ENCODE data around the gene ZNF579. TPM values are rescaled to one million over a fixed set of nuclear protein-coding genes. Genes with fewer than 3 reads are reported as not detected.

Gene ZNF579
- total and polyA plus RNA-seq, 2 of the 13 experiments (the other 11 are each of a cell fraction or from before 2014, with no cell fraction given), result 2.1 to 2.9 TPM

DNA sequence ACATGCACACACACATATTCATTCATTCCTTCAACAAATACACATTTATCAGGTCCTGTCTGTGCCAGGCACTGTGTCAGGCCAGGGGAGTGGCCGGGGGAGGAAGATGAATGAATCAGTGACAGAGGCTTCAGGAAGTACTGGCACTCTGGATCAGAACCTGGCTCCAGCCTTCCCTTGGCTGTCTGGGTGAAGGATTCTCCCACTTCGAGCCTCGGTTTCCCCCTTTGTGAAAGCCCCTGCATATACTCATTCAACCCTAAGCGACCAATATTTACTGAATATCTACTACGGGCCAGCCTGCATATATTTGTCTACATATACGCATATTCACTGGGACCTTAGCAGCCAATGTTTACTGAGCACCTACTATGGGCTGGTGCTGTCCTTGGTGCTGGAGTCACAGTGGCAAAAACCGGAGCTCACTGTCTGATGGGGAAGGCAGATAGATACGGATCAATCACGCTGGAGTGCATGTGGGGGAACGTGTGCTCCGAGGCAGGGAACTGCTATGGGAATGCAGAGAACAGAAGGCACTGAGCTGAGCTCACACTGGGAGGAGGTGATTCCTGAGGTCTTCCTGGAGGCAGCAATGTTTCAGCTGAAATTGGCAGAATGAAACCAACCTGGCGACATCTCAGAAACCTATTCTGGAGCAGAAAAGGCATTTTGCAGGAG is 636 bp upstream of the ZNF579 start (continued):
- TF ChIP-seq TARDBP (CRISPR knock-in tag; IDR thresholded peaks at IDR 0.05), result no peak; the same call in 1 of the 2 replicates
- no peak for TF ChIP-seq ZNF256 (CRISPR knock-in tag; conservative IDR thresholded peaks at IDR 0.05)
- TF ChIP-seq, protein P1, sequence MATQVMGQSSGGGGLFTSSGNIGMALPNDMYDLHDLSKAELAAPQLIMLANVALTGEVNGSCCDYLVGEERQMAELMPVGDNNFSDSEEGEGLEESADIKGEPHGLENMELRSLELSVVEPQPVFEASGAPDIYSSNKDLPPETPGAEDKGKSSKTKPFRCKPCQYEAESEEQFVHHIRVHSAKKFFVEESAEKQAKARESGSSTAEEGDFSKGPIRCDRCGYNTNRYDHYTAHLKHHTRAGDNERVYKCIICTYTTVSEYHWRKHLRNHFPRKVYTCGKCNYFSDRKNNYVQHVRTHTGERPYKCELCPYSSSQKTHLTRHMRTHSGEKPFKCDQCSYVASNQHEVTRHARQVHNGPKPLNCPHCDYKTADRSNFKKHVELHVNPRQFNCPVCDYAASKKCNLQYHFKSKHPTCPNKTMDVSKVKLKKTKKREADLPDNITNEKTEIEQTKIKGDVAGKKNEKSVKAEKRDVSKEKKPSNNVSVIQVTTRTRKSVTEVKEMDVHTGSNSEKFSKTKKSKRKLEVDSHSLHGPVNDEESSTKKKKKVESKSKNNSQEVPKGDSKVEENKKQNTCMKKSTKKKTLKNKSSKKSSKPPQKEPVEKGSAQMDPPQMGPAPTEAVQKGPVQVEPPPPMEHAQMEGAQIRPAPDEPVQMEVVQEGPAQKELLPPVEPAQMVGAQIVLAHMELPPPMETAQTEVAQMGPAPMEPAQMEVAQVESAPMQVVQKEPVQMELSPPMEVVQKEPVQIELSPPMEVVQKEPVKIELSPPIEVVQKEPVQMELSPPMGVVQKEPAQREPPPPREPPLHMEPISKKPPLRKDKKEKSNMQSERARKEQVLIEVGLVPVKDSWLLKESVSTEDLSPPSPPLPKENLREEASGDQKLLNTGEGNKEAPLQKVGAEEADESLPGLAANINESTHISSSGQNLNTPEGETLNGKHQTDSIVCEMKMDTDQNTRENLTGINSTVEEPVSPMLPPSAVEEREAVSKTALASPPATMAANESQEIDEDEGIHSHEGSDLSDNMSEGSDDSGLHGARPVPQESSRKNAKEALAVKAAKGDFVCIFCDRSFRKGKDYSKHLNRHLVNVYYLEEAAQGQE (IDR thresholded peaks at IDR 0.05; ENCODE audit: borderline replicate concordance in 1 of 2, low read depth in 1 of 2, low read length in 2 of 2), result peak; percentile 95 to 99
- no peak for TF ChIP-seq FOXK2 (IDR thresholded peaks at IDR 0.05)
- peak; percentile 87 for TF ChIP-seq ZMYM3 (CRISPR knock-in tag; IDR thresholded peaks at IDR 0.05)
- peak; percentile 62; the same call in 1 of the 2 replicates for TF ChIP-seq ZNF468 (CRISPR knock-in tag; IDR thresholded peaks at IDR 0.05)
- TF ChIP-seq SIX1 (CRISPR knock-in tag; IDR thresholded peaks at IDR 0.05; ENCODE audit: borderline replicate concordance), result 0 out of 2 replicates have a peak, but pooled peaks have one; percentile 20
- TF ChIP-seq ZNF296 (CRISPR knock-in tag; conservative IDR thresholded peaks at IDR 0.05), result no peak
- no peak for TF ChIP-seq ZNF549 (CRISPR knock-in tag; IDR thresholded peaks at IDR 0.05)
- TF ChIP-seq ZNF788 (CRISPR knock-in tag; IDR thresholded peaks at IDR 0.05; ENCODE audit: borderline replicate concordance), result peak; percentile 54; the same call in 1 of the 2 replicates
- TF ChIP-seq MTF2 (CRISPR knock-in tag; IDR thresholded peaks at IDR 0.05; ENCODE audit: borderline replicate concordance), result no peak
- no peak for TF ChIP-seq ZNF136 (CRISPR knock-in tag; IDR thresholded peaks at IDR 0.05; ENCODE audit: low read depth)
- no peak for TF ChIP-seq ZC3H4 (CRISPR knock-in tag; IDR thresholded peaks at IDR 0.05; ENCODE audit: borderline replicate concordance)
- no peak for TF ChIP-seq ZNF790 (CRISPR knock-in tag; IDR thresholded peaks at IDR 0.05; ENCODE audit: borderline replicate concordance)
- TF ChIP-seq, protein P2, sequence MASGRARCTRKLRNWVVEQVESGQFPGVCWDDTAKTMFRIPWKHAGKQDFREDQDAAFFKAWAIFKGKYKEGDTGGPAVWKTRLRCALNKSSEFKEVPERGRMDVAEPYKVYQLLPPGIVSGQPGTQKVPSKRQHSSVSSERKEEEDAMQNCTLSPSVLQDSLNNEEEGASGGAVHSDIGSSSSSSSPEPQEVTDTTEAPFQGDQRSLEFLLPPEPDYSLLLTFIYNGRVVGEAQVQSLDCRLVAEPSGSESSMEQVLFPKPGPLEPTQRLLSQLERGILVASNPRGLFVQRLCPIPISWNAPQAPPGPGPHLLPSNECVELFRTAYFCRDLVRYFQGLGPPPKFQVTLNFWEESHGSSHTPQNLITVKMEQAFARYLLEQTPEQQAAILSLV (CRISPR knock-in tag; IDR thresholded peaks at IDR 0.05; ENCODE audit: borderline replicate concordance), result peak; percentile 77; the same call in 1 of the 2 replicates
- TF ChIP-seq, protein P3, sequence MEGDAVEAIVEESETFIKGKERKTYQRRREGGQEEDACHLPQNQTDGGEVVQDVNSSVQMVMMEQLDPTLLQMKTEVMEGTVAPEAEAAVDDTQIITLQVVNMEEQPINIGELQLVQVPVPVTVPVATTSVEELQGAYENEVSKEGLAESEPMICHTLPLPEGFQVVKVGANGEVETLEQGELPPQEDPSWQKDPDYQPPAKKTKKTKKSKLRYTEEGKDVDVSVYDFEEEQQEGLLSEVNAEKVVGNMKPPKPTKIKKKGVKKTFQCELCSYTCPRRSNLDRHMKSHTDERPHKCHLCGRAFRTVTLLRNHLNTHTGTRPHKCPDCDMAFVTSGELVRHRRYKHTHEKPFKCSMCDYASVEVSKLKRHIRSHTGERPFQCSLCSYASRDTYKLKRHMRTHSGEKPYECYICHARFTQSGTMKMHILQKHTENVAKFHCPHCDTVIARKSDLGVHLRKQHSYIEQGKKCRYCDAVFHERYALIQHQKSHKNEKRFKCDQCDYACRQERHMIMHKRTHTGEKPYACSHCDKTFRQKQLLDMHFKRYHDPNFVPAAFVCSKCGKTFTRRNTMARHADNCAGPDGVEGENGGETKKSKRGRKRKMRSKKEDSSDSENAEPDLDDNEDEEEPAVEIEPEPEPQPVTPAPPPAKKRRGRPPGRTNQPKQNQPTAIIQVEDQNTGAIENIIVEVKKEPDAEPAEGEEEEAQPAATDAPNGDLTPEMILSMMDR (CRISPR knock-in tag; IDR thresholded peaks at IDR 0.05), result no peak
- TF ChIP-seq, protein P4, sequence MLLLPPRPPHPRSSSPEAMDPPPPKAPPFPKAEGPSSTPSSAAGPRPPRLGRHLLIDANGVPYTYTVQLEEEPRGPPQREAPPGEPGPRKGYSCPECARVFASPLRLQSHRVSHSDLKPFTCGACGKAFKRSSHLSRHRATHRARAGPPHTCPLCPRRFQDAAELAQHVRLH (CRISPR knock-in tag; IDR thresholded peaks at IDR 0.05; ENCODE audit: borderline replicate concordance, low read depth), result peak; percentile 77; the same call in 1 of the 2 replicates
- TF ChIP-seq ZNF143 (CRISPR knock-in tag; IDR thresholded peaks at IDR 0.05), result no peak
- TF ChIP-seq REL (CRISPR knock-in tag; conservative IDR thresholded peaks at IDR 0.05), result peak; percentile 62; the same call in 1 of the 2 replicates
- TF ChIP-seq SOX5 (CRISPR knock-in tag; IDR thresholded peaks at IDR 0.05; ENCODE audit: borderline replicate concordance), result 0 out of 2 replicates have a peak, but pooled peaks have one; percentile 18
- TF ChIP-seq, protein P5, sequence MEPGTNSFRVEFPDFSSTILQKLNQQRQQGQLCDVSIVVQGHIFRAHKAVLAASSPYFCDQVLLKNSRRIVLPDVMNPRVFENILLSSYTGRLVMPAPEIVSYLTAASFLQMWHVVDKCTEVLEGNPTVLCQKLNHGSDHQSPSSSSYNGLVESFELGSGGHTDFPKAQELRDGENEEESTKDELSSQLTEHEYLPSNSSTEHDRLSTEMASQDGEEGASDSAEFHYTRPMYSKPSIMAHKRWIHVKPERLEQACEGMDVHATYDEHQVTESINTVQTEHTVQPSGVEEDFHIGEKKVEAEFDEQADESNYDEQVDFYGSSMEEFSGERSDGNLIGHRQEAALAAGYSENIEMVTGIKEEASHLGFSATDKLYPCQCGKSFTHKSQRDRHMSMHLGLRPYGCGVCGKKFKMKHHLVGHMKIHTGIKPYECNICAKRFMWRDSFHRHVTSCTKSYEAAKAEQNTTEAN (CRISPR knock-in tag; conservative IDR thresholded peaks at IDR 0.05), result no peak
- peak; percentile 3; the same call in 1 of the 2 replicates for TF ChIP-seq ZFY (CRISPR knock-in tag; IDR thresholded peaks at IDR 0.05)
